LNCAP (cell line): ENCODE results near the gene PCP2.

ENCODE experiments used
- CTCF ChIP-seq: fragments of 450-650 bp; IDR thresholded peaks from 2 replicates; pipeline ENCODE4 v1.5.1; 2017; ENCODE audit warnings: mild to moderate bottlenecking

The PCP2 gene

GRCh38 chr19:7640803-7641202 lies 7.3 kb upstream of the PCP2 start:
- no peak for TF ChIP-seq CTCF

GRCh38 chr19:7639863-7640348 lies 6.4 kb upstream of the PCP2 start:
- TF ChIP-seq CTCF = no peak

GRCh38 chr19:7638802-7639465 lies 5.4 kb upstream of the PCP2 start:
- TF ChIP-seq CTCF = no peak

- TF ChIP-seq CTCF = no peak
Measured at GRCh38 chr19:7637374-7638256, 4.1 kb upstream of the PCP2 start.

GRCh38 chr19:7636691-7637373 lies 3.3 kb upstream of the PCP2 start, which contains the start of gene STXBP2:
Gene STXBP2 (plus strand): TSS chr19:7637110. CDS start chr19:7637150, 40 bp downstream.
- TF ChIP-seq CTCF = no peak

- no peak for TF ChIP-seq CTCF
Measured at GRCh38 chr19:7636317-7636690, 2.8 kb upstream of the PCP2 start.

- no peak for TF ChIP-seq CTCF
Measured at GRCh38 chr19:7635670-7636069, 2.2 kb upstream of the PCP2 start.
